Fibroblast of skin of back (primary cell): ENCODE data around the gene TNS2. TPM values are rescaled to one million over a fixed set of nuclear protein-coding genes. Genes with fewer than 3 reads are reported as not detected.
A peak's percentile ranks its signal among the peaks of the same experiment; 100 is the strongest.
"Not testable (repeated sequence)": the region's sequence is repeated elsewhere in the genome, so short reads cannot be mapped to it uniquely, and the experiment has no call there.

Experiments used
- DNase-seq: peaks from one replicate; pipeline ENCODE4 v3.0.0-alpha.2; 2013
- polyA plus RNA-seq, 2 experiments: library from polyadenylated mRNA; unstranded; fragments of 120-200 nt; gene quantifications; one replicate each; pipeline ENCODE4 v1.2.1, GENCODE V29; 2013; ENCODE audit not compliant: insufficient read length in 2 of 2

Gene TNS2, protein sequence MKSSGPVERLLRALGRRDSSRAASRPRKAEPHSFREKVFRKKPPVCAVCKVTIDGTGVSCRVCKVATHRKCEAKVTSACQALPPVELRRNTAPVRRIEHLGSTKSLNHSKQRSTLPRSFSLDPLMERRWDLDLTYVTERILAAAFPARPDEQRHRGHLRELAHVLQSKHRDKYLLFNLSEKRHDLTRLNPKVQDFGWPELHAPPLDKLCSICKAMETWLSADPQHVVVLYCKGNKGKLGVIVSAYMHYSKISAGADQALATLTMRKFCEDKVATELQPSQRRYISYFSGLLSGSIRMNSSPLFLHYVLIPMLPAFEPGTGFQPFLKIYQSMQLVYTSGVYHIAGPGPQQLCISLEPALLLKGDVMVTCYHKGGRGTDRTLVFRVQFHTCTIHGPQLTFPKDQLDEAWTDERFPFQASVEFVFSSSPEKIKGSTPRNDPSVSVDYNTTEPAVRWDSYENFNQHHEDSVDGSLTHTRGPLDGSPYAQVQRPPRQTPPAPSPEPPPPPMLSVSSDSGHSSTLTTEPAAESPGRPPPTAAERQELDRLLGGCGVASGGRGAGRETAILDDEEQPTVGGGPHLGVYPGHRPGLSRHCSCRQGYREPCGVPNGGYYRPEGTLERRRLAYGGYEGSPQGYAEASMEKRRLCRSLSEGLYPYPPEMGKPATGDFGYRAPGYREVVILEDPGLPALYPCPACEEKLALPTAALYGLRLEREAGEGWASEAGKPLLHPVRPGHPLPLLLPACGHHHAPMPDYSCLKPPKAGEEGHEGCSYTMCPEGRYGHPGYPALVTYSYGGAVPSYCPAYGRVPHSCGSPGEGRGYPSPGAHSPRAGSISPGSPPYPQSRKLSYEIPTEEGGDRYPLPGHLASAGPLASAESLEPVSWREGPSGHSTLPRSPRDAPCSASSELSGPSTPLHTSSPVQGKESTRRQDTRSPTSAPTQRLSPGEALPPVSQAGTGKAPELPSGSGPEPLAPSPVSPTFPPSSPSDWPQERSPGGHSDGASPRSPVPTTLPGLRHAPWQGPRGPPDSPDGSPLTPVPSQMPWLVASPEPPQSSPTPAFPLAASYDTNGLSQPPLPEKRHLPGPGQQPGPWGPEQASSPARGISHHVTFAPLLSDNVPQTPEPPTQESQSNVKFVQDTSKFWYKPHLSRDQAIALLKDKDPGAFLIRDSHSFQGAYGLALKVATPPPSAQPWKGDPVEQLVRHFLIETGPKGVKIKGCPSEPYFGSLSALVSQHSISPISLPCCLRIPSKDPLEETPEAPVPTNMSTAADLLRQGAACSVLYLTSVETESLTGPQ (N-terminal part only)
- 51.2 TPM for polyA plus RNA-seq (2013, experiment 1 of 2; ENCODE audit: insufficient read length)
- 63.9 TPM for polyA plus RNA-seq (2013, experiment 2 of 2; ENCODE audit: insufficient read length)

DNA sequence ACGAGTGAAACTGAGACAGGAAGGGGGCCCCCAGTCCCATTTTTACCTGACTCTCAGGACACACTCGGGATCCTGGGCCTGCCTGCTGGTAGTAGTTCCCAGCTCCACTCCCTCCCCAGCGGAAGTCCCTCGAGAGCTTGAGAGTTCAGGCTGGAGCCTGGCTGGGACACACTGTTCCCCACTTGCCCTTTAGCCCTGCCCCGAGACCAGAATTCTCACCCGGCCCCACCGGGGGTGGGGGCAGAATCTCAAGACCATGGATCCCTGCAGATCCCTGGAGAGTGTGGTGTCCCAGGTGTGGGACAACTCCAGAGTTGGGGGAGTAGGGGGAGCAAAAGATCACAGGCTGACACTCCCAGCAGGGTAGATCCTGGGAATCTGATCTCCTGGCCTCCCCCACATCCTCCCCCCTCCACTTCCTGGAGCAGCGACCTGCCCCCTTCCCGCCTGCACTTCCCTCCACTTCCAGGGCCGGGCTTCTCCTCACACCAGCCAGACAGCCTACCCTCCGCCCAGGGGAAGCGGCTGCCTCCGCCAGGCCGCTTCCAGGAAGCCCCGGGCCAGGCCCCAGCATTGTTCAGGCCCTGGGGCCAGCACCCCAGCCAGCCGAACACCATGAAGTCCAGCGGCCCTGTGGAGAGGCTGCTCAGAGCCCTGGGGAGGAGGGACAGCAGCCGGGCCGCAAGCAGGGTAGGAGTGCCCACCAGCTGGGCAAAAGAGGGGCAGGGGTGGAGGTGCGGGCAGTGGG, at the start of gene TNS2:
TSS of gene TNS2 (plus strand) at position 495 of the 748 bp plus-strand sequence. CDS start at position 616, 121 bp downstream.
- DNase-seq = peak; percentile 68

DNA sequence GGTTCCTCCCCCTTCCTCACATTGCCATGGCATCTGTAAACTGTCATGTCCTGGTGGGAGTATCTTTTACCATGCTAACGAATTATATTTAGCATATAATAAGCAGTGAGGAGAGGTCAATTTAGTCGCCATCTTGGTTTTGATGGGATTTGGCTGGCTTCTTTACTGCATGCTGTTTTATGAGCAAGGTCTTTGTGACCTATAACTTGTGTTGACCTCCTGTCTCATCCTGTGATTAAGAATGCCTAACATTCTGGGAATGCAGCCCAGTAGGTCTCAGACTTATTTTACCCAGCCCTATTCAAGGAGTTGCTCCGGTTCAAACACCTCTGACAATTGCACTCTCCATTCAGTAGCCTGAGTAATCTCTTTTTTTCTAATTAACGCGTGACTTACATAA, 45.7 kb upstream of the TNS2 start:
- DNase-seq = no peak

DNA sequence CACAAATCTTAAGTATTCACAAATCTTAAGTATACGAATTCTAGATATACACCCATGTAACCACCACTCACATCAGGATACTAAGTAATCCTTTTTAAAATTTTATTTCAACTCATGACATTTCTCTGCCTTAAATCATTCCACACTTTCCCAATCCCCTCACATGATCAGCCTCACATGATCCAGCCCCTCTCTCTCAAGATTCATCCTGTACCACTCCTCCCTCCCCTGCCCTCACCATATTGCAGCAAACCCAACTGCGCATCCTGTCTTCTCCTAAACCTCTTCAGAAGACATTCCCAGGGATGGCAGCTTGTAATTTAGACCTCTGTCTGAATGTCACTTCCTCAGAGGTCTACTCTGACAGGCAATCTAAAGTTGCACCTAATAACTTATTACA, 45.3 kb upstream of the TNS2 start:
- DNase-seq = no peak

DNA sequence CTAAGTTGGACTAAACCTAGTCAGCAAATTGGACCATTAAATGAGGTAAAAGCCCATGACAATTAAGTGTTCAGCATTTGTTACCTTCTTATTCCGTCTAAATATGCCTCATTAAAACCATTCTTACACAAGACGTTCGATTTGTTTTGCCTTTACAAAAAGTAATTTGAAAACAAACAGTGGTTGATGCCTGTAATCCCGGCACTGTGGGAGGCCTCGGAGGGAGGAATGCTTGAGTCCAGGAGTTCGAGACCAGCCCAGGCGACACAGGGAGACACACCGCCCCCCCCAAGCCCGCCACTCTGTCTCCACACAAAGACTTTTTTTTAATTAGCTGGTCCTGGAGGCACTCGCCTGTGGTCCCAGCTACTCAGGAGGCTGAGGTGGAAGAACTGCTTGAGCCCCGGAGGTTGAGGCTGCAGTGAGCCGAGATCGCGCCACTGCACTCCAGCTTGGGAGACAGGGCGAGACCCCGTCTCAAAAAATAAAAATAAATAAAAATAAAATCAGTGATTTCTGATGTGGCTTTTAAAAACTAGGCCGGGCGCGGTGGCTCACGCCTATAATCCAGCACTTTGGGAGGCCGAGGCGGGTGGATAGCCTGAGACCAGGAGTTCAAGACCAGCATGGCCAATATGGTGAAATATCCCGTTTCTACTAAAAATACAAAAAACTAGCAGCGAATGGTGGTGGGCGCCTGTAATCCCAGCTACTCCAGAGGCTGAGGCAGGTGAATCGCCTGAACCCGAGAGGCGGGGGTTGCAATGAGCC, 44.5 kb upstream of the TNS2 start:
- no peak for DNase-seq

DNA sequence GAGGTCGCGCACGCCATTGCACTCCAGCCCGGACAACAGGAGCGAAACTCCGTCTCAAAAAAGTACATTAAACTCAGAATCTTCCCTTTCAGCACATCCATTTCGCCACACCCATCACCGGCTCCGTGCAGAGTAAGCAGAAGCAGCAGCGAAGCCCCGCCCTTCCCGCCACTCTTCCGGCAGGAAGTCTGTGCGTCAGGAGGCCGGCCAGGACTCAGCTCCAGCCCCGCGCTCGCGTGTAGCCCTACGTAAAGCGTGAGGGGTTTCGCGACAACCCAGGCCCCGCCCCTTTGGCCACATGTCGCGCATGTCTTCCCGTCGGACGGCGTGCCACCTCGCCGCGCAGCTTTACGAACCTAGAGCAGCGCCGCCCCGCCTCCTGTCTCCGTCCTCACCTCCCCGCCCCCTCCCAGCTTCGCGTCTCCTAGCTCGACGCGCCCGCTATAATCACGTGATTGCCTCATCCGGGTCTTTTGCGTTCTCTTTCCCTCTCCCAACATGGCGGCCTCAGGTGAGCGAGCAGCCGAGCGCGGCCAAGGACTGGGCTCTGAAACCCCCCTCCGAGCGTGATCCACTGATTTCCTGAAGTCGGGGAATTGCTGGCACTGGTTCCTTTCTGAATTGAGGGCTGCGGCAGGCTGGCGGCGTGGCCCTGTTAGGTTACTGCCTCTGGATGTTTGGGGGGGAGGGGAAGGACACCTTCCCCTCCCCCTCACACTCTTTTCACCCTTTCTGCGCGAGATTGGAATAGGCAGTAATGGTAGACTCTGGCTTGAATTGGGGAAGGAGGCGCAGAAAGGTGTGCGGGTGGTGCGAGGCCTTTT, 43.7 kb upstream of the TNS2 start, which contains the start of gene EIF4B:
TSS of gene EIF4B (plus strand) at position 471 of the 824 bp plus-strand sequence. CDS start at position 499, 28 bp downstream.
- peak; percentile 99 for DNase-seq

DNA sequence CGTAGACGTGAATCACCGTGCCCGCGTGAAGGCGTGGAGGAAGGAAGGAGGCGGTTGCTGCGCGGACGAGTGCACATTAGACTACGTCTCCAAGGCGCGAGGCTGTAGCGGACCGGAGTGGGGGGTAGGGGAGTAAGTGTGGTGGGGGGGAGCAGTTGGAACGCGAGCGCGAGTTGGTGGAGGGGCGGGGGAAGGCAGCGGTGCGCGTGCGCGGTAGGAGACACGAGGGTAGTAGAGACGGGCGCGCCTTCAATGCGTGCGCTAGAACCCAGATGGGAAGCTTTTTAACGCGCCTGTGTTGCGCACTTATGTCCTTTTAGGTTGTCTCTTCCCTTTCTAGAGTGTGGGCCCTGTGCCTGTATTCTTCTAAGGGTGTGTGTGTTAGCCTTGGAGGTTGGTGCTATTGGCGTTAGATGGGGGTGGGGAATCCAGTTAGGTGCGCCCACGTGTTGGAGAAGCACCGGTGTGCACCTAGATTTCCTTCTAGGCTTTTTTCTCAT, 43.0 kb upstream of the TNS2 start:
- DNase-seq = peak; percentile 73

DNA sequence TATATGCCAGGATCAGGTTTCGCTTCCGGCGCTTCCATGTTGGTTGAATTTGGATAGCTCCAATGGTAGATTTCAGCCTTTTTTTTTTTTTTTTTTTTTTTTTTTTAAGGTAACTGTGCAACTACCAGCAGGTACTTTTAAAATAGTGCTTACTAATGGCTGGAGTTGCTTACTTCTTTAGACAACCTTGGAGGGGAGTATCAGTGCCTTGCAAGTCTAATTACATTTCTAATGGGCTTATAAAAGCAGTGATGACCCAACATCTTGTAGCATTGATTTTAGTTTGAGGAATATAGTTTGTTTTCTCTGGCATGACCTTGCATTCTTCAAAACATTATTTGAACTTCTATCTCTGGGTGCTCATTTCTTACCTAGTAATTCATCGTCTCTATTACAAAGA, 42.5 kb upstream of the TNS2 start:
- no peak for DNase-seq

DNA sequence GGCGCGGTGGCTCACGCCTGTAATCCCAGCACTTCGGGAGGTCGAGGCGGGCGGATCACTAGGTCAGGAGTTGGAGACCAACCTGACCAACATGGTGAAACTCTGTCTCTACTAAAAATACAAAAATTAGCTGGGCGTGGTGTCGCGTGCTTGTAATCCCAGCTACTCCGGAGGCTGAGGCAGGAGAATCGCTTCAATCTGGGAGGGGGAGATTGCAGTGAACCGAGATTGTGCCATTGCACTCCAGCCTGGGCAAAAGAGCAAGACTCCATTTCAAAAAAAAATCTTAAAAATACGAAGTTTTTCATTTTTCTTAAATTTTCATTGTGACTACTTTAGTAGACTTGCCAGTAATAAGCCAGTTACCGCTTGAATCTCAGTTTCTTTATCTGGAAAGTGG, 41.1 kb upstream of the TNS2 start:
- DNase-seq = not testable (repeated sequence)

DNA sequence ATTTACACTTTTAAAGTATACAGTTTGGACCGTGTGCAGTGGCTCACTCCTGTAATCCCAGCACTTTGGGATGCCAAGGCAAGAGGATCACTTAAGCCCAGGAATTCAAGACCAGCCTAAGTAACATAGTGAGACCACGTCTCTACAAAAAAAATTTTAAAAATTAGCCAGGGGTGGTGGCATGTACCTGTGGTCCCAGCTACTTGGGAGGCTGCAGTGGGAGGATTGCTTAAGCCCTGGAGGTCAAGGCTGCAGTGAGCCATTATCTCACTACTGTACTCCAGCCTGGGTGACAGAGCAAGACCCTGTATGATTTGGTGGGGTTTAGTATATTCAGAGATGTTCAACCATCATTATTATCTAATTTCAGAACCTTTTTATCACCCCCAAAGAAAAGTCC, 38.9 kb upstream of the TNS2 start:
- DNase-seq = no peak

DNA sequence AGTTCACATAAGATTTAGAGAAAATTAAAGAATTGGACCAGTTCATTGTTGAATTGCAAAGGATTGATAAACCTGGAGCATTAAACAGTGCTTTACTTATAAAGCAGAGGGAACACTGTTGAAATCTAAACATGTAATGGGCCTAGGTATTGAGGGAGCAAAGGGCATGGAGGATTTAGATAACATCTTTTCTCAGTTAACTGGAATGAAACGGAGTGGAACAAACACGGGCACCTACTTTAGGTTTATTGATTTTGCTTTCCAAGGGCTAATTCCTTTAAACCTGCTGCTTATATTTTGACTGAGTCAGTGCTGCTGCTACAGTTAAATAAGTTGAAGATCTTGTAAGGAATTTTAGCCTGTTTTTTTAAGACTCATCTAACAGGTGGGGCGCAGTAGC, 38.0 kb upstream of the TNS2 start:
- DNase-seq = no peak

DNA sequence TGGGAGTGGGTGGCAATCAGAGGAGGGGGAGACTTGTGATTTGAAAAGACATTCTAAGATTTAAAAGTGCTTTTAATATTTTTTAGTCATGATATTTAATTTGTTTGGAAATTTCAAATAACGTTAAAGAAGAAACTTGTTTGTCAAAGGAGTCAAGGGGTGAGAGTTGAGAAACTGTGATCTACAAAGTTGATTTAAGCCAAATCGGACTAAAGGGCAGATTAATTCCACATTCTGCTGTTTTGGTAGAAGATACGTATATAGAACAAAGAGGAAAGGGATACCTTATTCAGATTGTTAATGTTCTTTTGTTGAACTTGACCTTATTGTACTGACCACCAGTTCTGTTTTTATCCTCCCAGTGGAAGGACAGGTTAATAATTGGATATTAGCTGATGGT, 36.9 kb upstream of the TNS2 start:
- no peak for DNase-seq

DNA sequence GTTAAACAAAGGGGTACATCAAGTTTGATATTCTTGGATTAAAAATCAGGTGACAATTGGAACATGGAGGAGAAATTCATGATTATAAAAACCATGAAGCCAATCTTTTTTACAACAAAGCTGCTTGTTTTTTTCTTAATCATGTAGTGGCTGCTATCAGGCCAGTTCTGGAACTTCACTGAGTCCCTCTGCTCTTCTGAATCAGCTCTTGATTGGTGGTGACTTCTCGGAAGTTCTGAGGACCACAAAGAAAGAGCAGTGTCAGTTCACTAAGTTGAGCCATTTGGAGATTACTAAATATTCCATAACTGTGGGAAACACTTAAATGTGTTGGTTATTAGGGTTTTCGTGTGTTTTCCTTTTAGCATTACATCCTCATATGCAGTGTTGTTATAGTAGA, 35.2 kb upstream of the TNS2 start:
- no peak for DNase-seq

DNA sequence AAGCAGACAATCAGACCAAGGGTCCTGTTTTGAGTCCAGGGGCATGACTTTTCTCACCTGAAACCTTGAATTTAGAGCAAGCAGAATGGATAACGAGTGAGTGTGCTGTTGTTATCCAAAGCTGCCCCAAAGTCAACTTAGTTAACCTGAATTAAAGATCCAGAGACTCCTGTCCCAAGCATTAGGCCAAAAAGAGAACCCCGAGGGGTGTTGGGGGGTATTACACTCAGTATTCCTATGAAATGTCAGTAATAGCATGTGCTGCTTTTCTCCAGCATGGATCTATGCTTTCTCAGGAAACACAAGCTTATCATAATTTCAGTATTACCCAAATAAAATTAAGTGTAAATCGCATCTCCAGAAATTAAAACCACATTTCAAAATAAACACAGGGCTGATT, 24.6 kb upstream of the TNS2 start:
- DNase-seq = no peak

DNA sequence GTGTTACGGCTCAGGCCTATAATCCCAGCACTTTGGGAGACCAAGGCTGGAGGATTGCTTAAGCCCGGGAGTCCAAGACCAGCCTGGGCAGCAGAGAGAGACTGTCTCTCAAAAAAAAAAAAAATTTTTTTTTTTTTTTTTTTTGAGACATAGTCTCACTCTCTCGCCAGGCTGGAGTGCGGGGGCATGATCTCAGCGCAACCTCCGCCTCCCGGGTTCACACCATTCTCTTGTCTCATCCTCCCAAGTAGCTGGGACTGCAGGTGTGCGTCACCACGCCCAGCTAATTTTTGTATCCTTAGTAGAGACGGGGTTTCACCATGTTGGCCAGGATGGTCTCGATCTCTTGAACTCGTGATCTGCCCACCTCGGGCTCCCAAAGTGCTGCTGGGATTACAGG, 22.9 kb upstream of the TNS2 start:
- not testable (repeated sequence) for DNase-seq

DNA sequence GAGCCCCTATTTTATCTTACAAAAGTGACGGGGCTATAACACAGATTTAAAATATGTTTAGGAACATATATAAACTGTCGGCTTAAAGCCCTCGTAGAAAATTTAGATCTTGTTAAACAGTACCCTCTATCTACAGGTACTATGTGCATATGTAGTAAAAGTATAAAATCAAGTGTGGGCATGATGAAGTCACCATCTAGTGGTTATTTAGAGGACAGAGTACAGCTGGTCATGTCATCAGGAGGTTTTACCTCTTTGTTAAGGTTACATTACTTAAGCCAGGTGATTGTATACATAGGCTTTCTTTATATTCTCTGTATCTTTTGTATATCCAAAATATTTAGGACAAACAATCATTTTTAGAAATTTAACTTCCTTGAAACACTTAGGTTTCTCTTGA, 18.2 kb upstream of the TNS2 start:
- DNase-seq = no peak

DNA sequence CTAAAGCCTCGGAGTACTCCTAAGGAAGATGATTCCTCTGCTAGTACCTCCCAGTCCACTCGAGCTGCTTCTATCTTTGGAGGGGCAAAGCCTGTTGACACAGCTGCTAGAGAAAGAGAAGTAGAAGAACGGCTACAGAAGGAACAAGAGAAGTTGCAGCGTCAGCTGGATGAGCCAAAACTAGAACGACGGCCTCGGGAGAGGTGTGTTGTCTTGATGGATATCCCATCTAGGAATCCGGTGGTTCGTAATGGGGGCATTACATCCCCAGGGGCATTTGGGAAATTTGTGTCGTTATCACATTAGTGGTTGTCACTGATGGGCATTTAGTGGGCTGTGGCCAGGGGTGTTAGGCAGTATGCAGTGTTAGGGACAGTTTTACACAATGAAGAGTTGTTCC, 16.0 kb upstream of the TNS2 start:
- not testable (repeated sequence) for DNase-seq

DNA sequence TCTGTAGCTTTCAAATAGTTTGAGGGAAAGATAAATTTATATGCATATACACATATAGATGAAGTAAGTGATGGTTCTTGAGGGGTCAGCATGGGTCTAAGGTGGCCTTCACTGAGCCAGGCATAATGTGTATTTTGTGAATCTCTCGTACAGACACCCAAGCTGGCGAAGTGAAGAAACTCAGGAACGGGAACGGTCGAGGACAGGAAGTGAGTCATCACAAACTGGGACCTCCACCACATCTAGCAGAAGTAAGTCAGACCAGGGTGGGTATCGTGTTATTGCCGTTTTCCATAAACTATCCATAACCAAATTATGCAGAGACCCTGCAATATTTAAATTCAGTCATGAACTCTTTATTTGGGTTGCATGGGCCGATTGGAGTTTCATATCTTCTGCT, 15.4 kb upstream of the TNS2 start:
- DNase-seq = no peak

DNA sequence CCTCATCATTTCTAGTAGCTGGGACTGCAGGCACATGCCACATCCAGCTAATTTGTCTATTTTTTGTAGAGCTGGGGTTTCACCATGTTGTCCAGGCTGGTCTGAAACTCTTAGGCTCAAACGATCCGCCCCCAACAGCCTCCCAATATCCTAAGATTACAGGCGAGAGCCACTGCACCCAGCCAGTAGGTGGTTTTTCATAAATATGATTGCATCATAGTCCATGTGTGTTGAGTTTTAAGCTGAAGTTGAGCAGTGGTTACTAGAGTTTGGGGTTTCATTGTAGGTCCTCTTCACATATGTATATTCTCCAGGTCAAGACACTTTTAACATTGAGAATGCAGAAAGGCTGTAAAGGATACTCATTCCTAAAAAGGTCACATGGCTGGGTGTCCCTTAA, 13.1 kb upstream of the TNS2 start:
- DNase-seq = no peak

DNA sequence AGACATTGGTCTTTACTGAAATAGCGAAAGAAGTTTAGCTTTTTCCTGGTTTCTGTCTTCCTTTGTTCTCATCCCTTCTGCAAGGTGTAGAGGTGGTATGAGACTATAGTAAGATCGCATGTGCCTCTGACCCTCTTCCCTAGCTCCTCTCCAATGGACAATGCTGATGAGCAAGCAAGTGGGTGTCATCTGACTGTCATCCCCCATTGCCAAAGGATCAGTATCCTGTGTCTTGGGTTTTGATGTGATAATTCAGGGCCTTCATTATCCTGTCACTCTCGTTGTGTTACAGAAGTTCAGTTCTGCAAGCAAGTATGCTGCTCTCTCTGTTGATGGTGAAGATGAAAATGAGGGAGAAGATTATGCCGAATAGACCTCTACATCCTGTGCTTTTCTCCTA, 10.0 kb upstream of the TNS2 start:
- no peak for DNase-seq
